ENCODE results near the gene DOCK10. TPM values are rescaled to one million over a fixed set of nuclear protein-coding genes. Genes with fewer than 3 reads are reported as not detected.

DOCK10 gene
- total and polyA plus RNA-seq, 2 donors (not counting 3 experiments of a cell fraction or from before 2014, with no cell fraction given), result 5.8 to 23.0 TPM

DNA sequence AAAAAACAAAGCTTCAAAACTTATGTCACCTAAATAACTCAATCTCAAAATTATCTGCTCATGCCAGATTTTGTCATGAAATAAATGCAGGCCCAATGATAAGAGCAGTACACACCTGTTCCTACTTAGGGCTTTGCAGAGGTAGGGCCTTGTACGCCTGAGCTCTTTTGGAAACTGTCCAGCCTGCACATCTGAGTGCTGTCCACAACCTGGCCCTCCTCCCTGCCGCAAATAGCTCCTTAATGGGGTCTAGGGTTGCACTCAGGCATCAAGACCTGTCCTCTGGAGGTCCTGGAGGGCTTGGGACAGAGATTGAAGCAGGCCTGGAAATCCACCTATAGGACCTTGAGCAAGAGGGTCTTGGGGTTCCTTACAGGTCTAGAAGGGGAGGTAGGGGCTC, 210.7 kb downstream of the DOCK10 start:
- Histone ChIP-seq H3K4me1 (ENCODE audit: control insufficient read depth, extremely low read depth, insufficient read depth, low read length) (peaks cover 7% of the 10 kb centered on the region), H3K9me3 (replicated peaks; ENCODE audit: control insufficient read depth, insufficient read depth, low read length) (no peaks in the 10 kb centered on the region), H3K4me2 (ENCODE audit: insufficient read depth, low read length) (no peak overlapping the region), H3K4me3 (replicated peaks in 1 of 3; ENCODE audit: insufficient read depth in 1 of 3, low read depth in 1 of 3, low read length in 3 of 3) (no peak overlapping the region), H3K79me2 (ENCODE audit: control insufficient read depth, insufficient read depth, low read length) (no peaks in the 10 kb centered on the region), H3K9ac (replicated peaks; ENCODE audit: extremely low read depth, insufficient read depth, low read length) (no peak overlapping the region), H3K36me3 (ENCODE audit: control insufficient read depth in 2 of 2, extremely low read depth in 1 of 2, insufficient read depth in 2 of 2, low read length in 2 of 2) (peaks cover 0 to 15% of the 10 kb centered on the region in 2 experiments), H3K27ac (ENCODE audit: insufficient read depth, low read depth, low read length) (no peak overlapping the region), H4K20me1 (replicated peaks; ENCODE audit: control insufficient read depth, extremely low read depth, insufficient read depth, low read length) (no peaks in the 10 kb centered on the region), H3K9me1 (replicated peaks; ENCODE audit: control insufficient read depth, extremely low read depth, insufficient read depth, low read length) (no peaks in the 10 kb centered on the region), H3K27me3 (ENCODE audit: control insufficient read depth in 2 of 2, insufficient read depth in 2 of 2, low read length in 2 of 2) (no peaks in the 10 kb centered on the region), H2AFZ (ENCODE audit: low read depth, low read length) (no peak overlapping the region)
- no peak for TF ChIP-seq FOS (IDR thresholded peaks at IDR 0.05; ENCODE audit: borderline replicate concordance, insufficient read depth, low read length)
- TF ChIP-seq MYC (IDR thresholded peaks at IDR 0.05; ENCODE audit: low read depth, low read length), result no peak
- no peak for TF ChIP-seq POLR2AphosphoS5 (IDR thresholded peaks at IDR 0.05; ENCODE audit: insufficient read depth, low read depth, low read length)
- no peak for TF ChIP-seq POLR2A (IDR thresholded peaks at IDR 0.05; ENCODE audit: low read depth, low read length)
- TF ChIP-seq CTCF (IDR thresholded peaks at IDR 0.05; ENCODE audit: extremely low read depth in 1 of 2, insufficient read depth in 1 of 2, low read depth in 1 of 2, low read length in 2 of 2), result no peak
- TF ChIP-seq EZH2 (IDR thresholded peaks at IDR 0.05; ENCODE audit: borderline replicate concordance, low read depth, low read length, severe bottlenecking), result no peak
- TF ChIP-seq GATA2 (IDR thresholded peaks at IDR 0.05; ENCODE audit: insufficient read depth, insufficient read length, low read depth, low read length), result no peak
- no peak for FAIRE-seq
- dilution Hi-C loops (cut with MboI; ENCODE audit: extremely low pct_ligation_motif_present, low sequenced_read_pairs), result no loop called here
- POLR2A ChIA-PET, result no interaction called here
- no TSS peak for BruUV-seq (replicated peaks)
- intact Hi-C loops (cut with micrococcal nuclease), result no loop called here
- no peak for DNase-seq (ENCODE audit: low read depth, low spot score)
- CTCF ChIA-PET, result interaction anchor here (1.4 kb wide), 1 partner anchor 15 kb away, joined by 4 read pairs; no protein-coding TSS in a partner anchor
